Erythroblast (primary cell): ENCODE measurements around the gene BRIP1.

Source experiments
- GATA1 ChIP-seq: IDR thresholded peaks from 2 replicates; pipeline ENCODE4 v1.6.1; 2011; ENCODE audit warnings: low read depth, mild to moderate bottlenecking, control low read depth, low read length, moderate library complexity
- POLR2A ChIP-seq: IDR thresholded peaks from 2 replicates; pipeline ENCODE4 v1.6.1; 2011; ENCODE audit warnings: mild to moderate bottlenecking, low read length

DNA sequence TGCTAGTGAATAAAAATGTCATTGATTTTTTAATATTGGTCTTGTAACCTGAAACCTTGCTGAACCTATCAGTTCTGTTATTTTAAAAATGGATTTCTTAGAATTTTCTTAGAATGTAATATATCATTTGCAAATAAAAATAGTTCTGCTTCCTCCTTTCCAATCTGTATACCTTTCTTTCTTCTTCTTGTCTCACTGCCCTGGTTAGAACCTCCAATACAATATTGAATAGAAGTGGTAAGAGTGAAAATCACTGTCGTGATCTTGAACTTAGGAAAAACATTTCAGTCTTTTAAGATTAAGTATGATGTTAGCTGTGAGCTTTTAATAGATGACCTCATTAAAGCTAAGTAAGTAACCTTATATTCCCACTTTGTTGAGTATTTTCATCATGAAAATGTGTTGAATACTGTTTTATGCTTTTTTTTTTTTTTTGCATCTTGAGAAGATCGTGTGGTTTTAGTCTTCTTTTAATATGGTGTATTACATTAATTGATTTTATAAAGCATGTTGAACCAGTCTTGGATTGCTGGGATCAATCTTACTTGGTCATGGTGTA is 167.5 kb downstream of the BRIP1 start:
- TF ChIP-seq POLR2A (no peak), GATA1 (no peak)
